ES-I3 (cell line): Measurements from ENCODE around the gene WDFY1.

Experiments used
- H3K36me3 ChIP-seq: 2 replicates; pipeline ENCODE4 v1.6.1; 2013; ENCODE audit warnings: mild to moderate bottlenecking, low read length, control low read depth, moderate library complexity; ENCODE audit not compliant: insufficient read depth
- H3K4me1 ChIP-seq: 2 replicates; pipeline ENCODE4 v1.6.1; 2013; ENCODE audit warnings: mild to moderate bottlenecking, control low read depth, low read length; ENCODE audit not compliant: insufficient read depth
- H3K9ac ChIP-seq: 2 replicates; pipeline ENCODE4 v1.6.1; 2013; ENCODE audit warnings: low read depth, mild to moderate bottlenecking, low read length, moderate library complexity
- H3K9me3 ChIP-seq: 2 replicates; pipeline ENCODE4 v1.6.1; 2013; ENCODE audit warnings: mild to moderate bottlenecking, low read length, moderate library complexity; ENCODE audit not compliant: control insufficient read depth, insufficient read depth

WDFY1 gene

GRCh38 chr2:223905996-223906395 lies 39.1 kb downstream of the WDFY1 start:
- Histone ChIP-seq H3K36me3 (peaks cover 3% of the 10 kb centered on the region), H3K4me1 (peaks cover 5% of the 10 kb centered on the region; the same call in 1 of the 2 replicates), H3K9me3 (no peaks in the 10 kb centered on the region), H3K9ac (no peak overlapping the region)

- no peak overlapping the region for H3K9ac ChIP-seq
- H3K36me3 ChIP-seq = peaks cover 8% of the 10 kb centered on the region
- H3K4me1 ChIP-seq = no peaks in the 10 kb centered on the region
- no peaks in the 10 kb centered on the region for H3K9me3 ChIP-seq
Measured at GRCh38 chr2:223901854-223902253, 43.3 kb downstream of the WDFY1 start.

- Histone ChIP-seq H3K9ac (no peak overlapping the region), H3K9me3 (no peaks in the 10 kb centered on the region), H3K36me3 (peaks cover 8% of the 10 kb centered on the region), H3K4me1 (no peaks in the 10 kb centered on the region)
Measured at GRCh38 chr2:223901311-223901710, 43.8 kb downstream of the WDFY1 start.

GRCh38 chr2:223900531-223900930 lies 44.6 kb downstream of the WDFY1 start:
- Histone ChIP-seq H3K36me3 (peaks cover 6% of the 10 kb centered on the region), H3K9me3 (no peaks in the 10 kb centered on the region), H3K9ac (no peak overlapping the region), H3K4me1 (no peaks in the 10 kb centered on the region)

- Histone ChIP-seq H3K9me3 (no peaks in the 10 kb centered on the region), H3K9ac (no peak overlapping the region), H3K36me3 (peaks cover 6% of the 10 kb centered on the region), H3K4me1 (no peaks in the 10 kb centered on the region)
Measured at GRCh38 chr2:223900066-223900465, 45.1 kb downstream of the WDFY1 start.

- no peaks in the 10 kb centered on the region for H3K4me1 ChIP-seq
- no peak overlapping the region for H3K9ac ChIP-seq
- peaks cover 17% of the 10 kb centered on the region for H3K36me3 ChIP-seq
- no peaks in the 10 kb centered on the region for H3K9me3 ChIP-seq
Measured at GRCh38 chr2:223897669-223898330, 47.3 kb downstream of the WDFY1 start.

GRCh38 chr2:223896833-223897311 lies 48.3 kb downstream of the WDFY1 start:
- Histone ChIP-seq H3K9ac (no peak overlapping the region), H3K36me3 (peaks cover 17% of the 10 kb centered on the region), H3K9me3 (no peaks in the 10 kb centered on the region), H3K4me1 (no peaks in the 10 kb centered on the region)

GRCh38 chr2:223894968-223895367 lies 50.2 kb downstream of the WDFY1 start:
- no peaks in the 10 kb centered on the region; the same call in 1 of the 2 replicates for H3K9me3 ChIP-seq
- no peak overlapping the region for H3K9ac ChIP-seq
- no peaks in the 10 kb centered on the region for H3K4me1 ChIP-seq
- H3K36me3 ChIP-seq = peaks cover 16% of the 10 kb centered on the region

GRCh38 chr2:223894009-223894408 lies 51.1 kb downstream of the WDFY1 start:
- H3K9me3 ChIP-seq = peaks cover 5% of the 10 kb centered on the region; the same call in 1 of the 2 replicates
- no peak overlapping the region for H3K9ac ChIP-seq
- no peaks in the 10 kb centered on the region for H3K4me1 ChIP-seq
- peaks cover 20% of the 10 kb centered on the region for H3K36me3 ChIP-seq

GRCh38 chr2:223890721-223891120 lies 54.4 kb downstream of the WDFY1 start:
- Histone ChIP-seq H3K4me1 (no peaks in the 10 kb centered on the region), H3K36me3 (peaks cover 18% of the 10 kb centered on the region), H3K9ac (no peak overlapping the region), H3K9me3 (peaks cover 5% of the 10 kb centered on the region; the same call in 1 of the 2 replicates)

- Histone ChIP-seq H3K9me3 (peaks cover 5% of the 10 kb centered on the region; the same call in 1 of the 2 replicates), H3K36me3 (peaks cover 17% of the 10 kb centered on the region), H3K4me1 (no peaks in the 10 kb centered on the region), H3K9ac (no peak overlapping the region)
Measured at GRCh38 chr2:223889229-223889628, 55.9 kb downstream of the WDFY1 start.

GRCh38 chr2:223888251-223888650 lies 56.9 kb downstream of the WDFY1 start:
- Histone ChIP-seq H3K9me3 (peaks cover 5% of the 10 kb centered on the region; the same call in 1 of the 2 replicates), H3K36me3 (peaks cover 12% of the 10 kb centered on the region), H3K9ac (no peak overlapping the region), H3K4me1 (no peaks in the 10 kb centered on the region)

- no peaks in the 10 kb centered on the region for H3K4me1 ChIP-seq
- peaks cover 5% of the 10 kb centered on the region; the same call in 1 of the 2 replicates for H3K9me3 ChIP-seq
- H3K9ac ChIP-seq = no peak overlapping the region
- H3K36me3 ChIP-seq = peaks cover 15% of the 10 kb centered on the region
Measured at GRCh38 chr2:223887127-223887526, 58.0 kb downstream of the WDFY1 start.

GRCh38 chr2:223886726-223887125 lies 58.4 kb downstream of the WDFY1 start:
- Histone ChIP-seq H3K4me1 (no peaks in the 10 kb centered on the region), H3K9me3 (peaks cover 5% of the 10 kb centered on the region; the same call in 1 of the 2 replicates), H3K9ac (no peak overlapping the region), H3K36me3 (peaks cover 15% of the 10 kb centered on the region)

- peaks cover 22% of the 10 kb centered on the region for H3K36me3 ChIP-seq
- H3K4me1 ChIP-seq = no peaks in the 10 kb centered on the region
- H3K9me3 ChIP-seq = no peaks in the 10 kb centered on the region; the same call in 1 of the 2 replicates
- no peak overlapping the region for H3K9ac ChIP-seq
Measured at GRCh38 chr2:223884399-223884798, 60.7 kb downstream of the WDFY1 start.
